GM21723 (cell line): ENCODE measurements around the gene SLC38A7.
"Not testable (repeated sequence)": the region's sequence is repeated elsewhere in the genome, so short reads cannot be mapped to it uniquely, and the experiment has no call there.

ENCODE experiments used
- ATAC-seq: cut with Tn5 transposase; IDR thresholded peaks from one replicate; pipeline ENCODE4 v1.9.1; 2021; ENCODE audit warnings: mild to moderate bottlenecking, moderate library complexity; ENCODE audit not compliant: unreplicated experiment

Gene SLC38A7

GRCh38 chr16:58684354-58685083, at the start of gene SLC38A7:
Gene SLC38A7, minus strand, starts transcription at chr16:58684770. Its CDS starts 4,644 bp downstream, at chr16:58680126.
- peak; percentile 99 for ATAC-seq

- peak; percentile 96 for ATAC-seq
These were observed 49.3 kb upstream of the SLC38A7 start, which contains the start of gene GOT2 for GRCh38 chr16:58733671-58734458. Gene GOT2, minus strand, starts transcription at chr16:58734316. Its CDS starts 88 bp downstream, at chr16:58734228.

- ATAC-seq = no peak
These were observed 48.7 kb upstream of the SLC38A7 start for GRCh38 chr16:58733248-58733670.

GRCh38 chr16:58732545-58733247, 48.1 kb upstream of the SLC38A7 start:
- peak; percentile 45 for ATAC-seq

- no peak for ATAC-seq
These were observed 46.3 kb upstream of the SLC38A7 start for GRCh38 chr16:58730724-58731370.

GRCh38 chr16:58727796-58728568, 43.4 kb upstream of the SLC38A7 start:
- ATAC-seq = no peak

- ATAC-seq = no peak
These were observed 42.6 kb upstream of the SLC38A7 start for GRCh38 chr16:58727028-58727781.

- ATAC-seq = no peak
These were observed 38.5 kb upstream of the SLC38A7 start for GRCh38 chr16:58723109-58723508.

GRCh38 chr16:58717994-58718393, 33.4 kb upstream of the SLC38A7 start:
- no peak for ATAC-seq

- no peak for ATAC-seq
These were observed 31.9 kb upstream of the SLC38A7 start for GRCh38 chr16:58716468-58716867.

GRCh38 chr16:58713742-58714141, 29.2 kb upstream of the SLC38A7 start:
- no peak for ATAC-seq

- no peak for ATAC-seq
These were observed 24.8 kb upstream of the SLC38A7 start for GRCh38 chr16:58709333-58709732.

- ATAC-seq = no peak
These were observed 14.6 kb upstream of the SLC38A7 start for GRCh38 chr16:58699151-58699550.

- no peak for ATAC-seq
These were observed 10.8 kb upstream of the SLC38A7 start for GRCh38 chr16:58695368-58695767.

- ATAC-seq = no peak
These were observed 7.9 kb upstream of the SLC38A7 start for GRCh38 chr16:58692450-58692849.

GRCh38 chr16:58686985-58687706, 2.6 kb upstream of the SLC38A7 start:
- not testable (repeated sequence) for ATAC-seq

GRCh38 chr16:58685084-58685449, 497 bp upstream of the SLC38A7 start:
- ATAC-seq = no peak

- ATAC-seq = no peak
These were observed 593 bp downstream of the SLC38A7 start for GRCh38 chr16:58684001-58684353.

GRCh38 chr16:58679763-58680162, 4.8 kb downstream of the SLC38A7 start:
- ATAC-seq = no peak
